ENCODE data around the gene SOX12. TPM values are rescaled to one million over a fixed set of nuclear protein-coding genes. Genes with fewer than 3 reads are reported as not detected.
"Not testable (repeated sequence)": the region's sequence is repeated elsewhere in the genome, so short reads cannot be mapped to it uniquely, and the experiment has no call there.

The SOX12 gene
- total RNA-seq, 1 donor = 1.3 TPM

GRCh38 chr20:373171-373890 is 48.0 kb downstream of the SOX12 start:
- no peaks in the 10 kb centered on the region for H3K9me3 ChIP-seq (ENCODE audit: low read depth, low read length)

GRCh38 chr20:375265-375889 is 50.0 kb downstream of the SOX12 start:
- Histone ChIP-seq H3K9me3 (ENCODE audit: low read depth, low read length) (no peaks in the 10 kb centered on the region), H3K27me3 (ENCODE audit: insufficient read depth, low read length) (no peaks in the 10 kb centered on the region), H3K4me3 (ENCODE audit: low read length) (no peak overlapping the region), H3K4me1 (ENCODE audit: insufficient read depth, low read length) (peaks cover 34% of the 10 kb centered on the region)

More at GRCh38 chr20:373171-373890, 48.0 kb downstream of the SOX12 start:
- Histone ChIP-seq H3K4me1 (ENCODE audit: insufficient read depth, low read length) (peaks cover 34% of the 10 kb centered on the region), H3K27me3 (ENCODE audit: insufficient read depth, low read length) (no peaks in the 10 kb centered on the region), H3K4me3 (ENCODE audit: low read length) (no peak overlapping the region)

- Histone ChIP-seq H3K4me3 (ENCODE audit: low read length) (no peak overlapping the region), H3K27me3 (ENCODE audit: insufficient read depth, low read length) (no peaks in the 10 kb centered on the region), H3K4me1 (ENCODE audit: insufficient read depth, low read length) (peaks cover 28% of the 10 kb centered on the region), H3K9me3 (ENCODE audit: low read depth, low read length) (no peaks in the 10 kb centered on the region)
Measured at GRCh38 chr20:376089-376488, 50.7 kb downstream of the SOX12 start.

GRCh38 chr20:376750-377149 is 51.4 kb downstream of the SOX12 start:
- no peaks in the 10 kb centered on the region for H3K9me3 ChIP-seq (ENCODE audit: low read depth, low read length)
- H3K27me3 ChIP-seq (ENCODE audit: insufficient read depth, low read length) = no peaks in the 10 kb centered on the region
- peaks cover 22% of the 10 kb centered on the region for H3K4me1 ChIP-seq (ENCODE audit: insufficient read depth, low read length)
- H3K4me3 ChIP-seq (ENCODE audit: low read length) = no peak overlapping the region

GRCh38 chr20:377578-377977 is 52.2 kb downstream of the SOX12 start:
- not testable (repeated sequence) for H3K4me3 ChIP-seq (ENCODE audit: low read length); H3K9me3 ChIP-seq (ENCODE audit: low read depth, low read length); H3K27me3 ChIP-seq (ENCODE audit: insufficient read depth, low read length)
- H3K4me1 ChIP-seq (ENCODE audit: insufficient read depth, low read length) = peaks cover 18% of the 10 kb centered on the region

GRCh38 chr20:378961-379336 is 53.6 kb downstream of the SOX12 start:
- Histone ChIP-seq H3K4me1 (ENCODE audit: insufficient read depth, low read length) (peaks cover 4% of the 10 kb centered on the region), H3K9me3 (ENCODE audit: low read depth, low read length) (no peaks in the 10 kb centered on the region), H3K27me3 (ENCODE audit: insufficient read depth, low read length) (no peaks in the 10 kb centered on the region), H3K4me3 (ENCODE audit: low read length) (no peak overlapping the region)

Other genes starting within 250 kb of the SOX12 start
- gene DEFB125, start 237.9 kb upstream of the SOX12 start, total RNA-seq = not detected
- not detected for gene DEFB126, start 183.0 kb upstream of the SOX12 start, total RNA-seq
- not detected for gene DEFB127, start 168.1 kb upstream of the SOX12 start, total RNA-seq
- gene DEFB128, start 135.8 kb upstream of the SOX12 start, total RNA-seq = not detected
- not detected for gene DEFB129, start 98.3 kb upstream of the SOX12 start, total RNA-seq
- gene DEFB132, start 67.8 kb upstream of the SOX12 start, total RNA-seq = not detected
- gene C20orf96, start 34.8 kb upstream of the SOX12 start, total RNA-seq = 0.73 TPM
- 16.8 TPM for gene ZCCHC3, start 28.0 kb upstream of the SOX12 start, total RNA-seq
- 0.63 TPM for gene NRSN2, start 21.6 kb downstream of the SOX12 start, total RNA-seq
- 4.8 TPM for gene TRIB3, start 55.2 kb downstream of the SOX12 start, total RNA-seq
- 49.4 TPM for gene RBCK1, start 82.7 kb downstream of the SOX12 start, total RNA-seq
- 16.2 TPM for gene TBC1D20, start 137.0 kb downstream of the SOX12 start, total RNA-seq
- gene CSNK2A1, start 218.2 kb downstream of the SOX12 start, total RNA-seq = 54.7 TPM

Data from mononuclear cell (primary cell).